ENCODE data around the gene PLA2G3. TPM values are rescaled to one million over a fixed set of nuclear protein-coding genes. Genes with fewer than 3 reads are reported as not detected.

The PLA2G3 gene
- total RNA-seq, 2 experiments from 2014 or later: not detected

DNA sequence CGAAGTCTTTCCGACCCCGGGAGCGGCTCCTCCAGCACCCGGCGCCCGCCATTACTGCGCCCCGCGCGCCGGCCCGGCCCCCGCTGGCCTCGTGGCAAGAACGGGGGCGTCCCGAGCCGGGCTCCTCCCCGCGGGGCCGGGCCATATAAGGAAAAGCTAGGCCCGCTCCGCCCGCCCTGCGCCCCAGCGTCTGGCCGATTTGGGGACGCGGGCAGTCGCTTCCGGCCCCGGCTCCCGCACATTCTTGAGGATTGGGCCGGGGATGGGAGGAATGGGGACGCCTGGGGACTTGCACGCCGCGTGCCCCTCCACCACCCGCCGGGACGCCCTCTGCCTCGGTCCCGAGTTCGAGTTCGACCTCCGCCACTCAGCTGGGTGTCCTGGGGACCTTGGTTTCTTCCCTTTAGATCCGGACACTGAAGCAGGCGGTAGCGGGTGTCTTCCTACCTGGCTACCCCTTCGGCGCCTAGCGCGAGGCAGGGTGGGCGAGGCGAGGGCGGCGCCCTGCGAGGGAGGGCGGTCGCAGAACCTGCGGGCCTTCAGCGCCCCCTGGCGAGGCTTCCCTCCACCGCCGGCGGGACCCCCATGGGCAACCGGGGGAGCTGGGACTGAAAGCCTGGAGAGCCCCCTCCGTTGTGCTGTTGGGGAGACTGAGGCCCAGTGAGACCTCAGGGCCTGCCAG, 55.4 kb downstream of the PLA2G3 start:
- no peaks in the 10 kb centered on the region for H3K27me3 Mint-ChIP-seq
- DNase-seq: peak; percentile 89
- H3K36me3 Mint-ChIP-seq (ENCODE audit: low read depth): peaks cover 2% of the 10 kb centered on the region
- peaks cover 35% of the 10 kb centered on the region for H3K4me1 Mint-ChIP-seq
- POLR2A ChIA-PET: interaction anchor here (0.8 kb wide), 1 partner anchor 116 kb away, joined by 3 read pairs; the partner anchor contains the start of genes MORC2 and TUG1
- no peaks in the 10 kb centered on the region for H3K9me3 Mint-ChIP-seq
- H3K4me3 Mint-ChIP-seq: peak overlapping the region; percentile 76
- H3K27ac Mint-ChIP-seq: peak overlapping the region; percentile 86
- CTCF ChIA-PET: interaction anchor here (0.9 to 2.8 kb wide), 21 partner anchors 10 to 447 kb away, joined by 3 to 32 read pairs (median 4); partner anchors contain the start of genes DUSP18, LIMK2, MORC2 and SELENOM

Small RNAs within 50 kb of the gene (microRNA-seq; reads per million reads assigned to microRNA genes)
- 4.4 reads per million, percentile 24 among the genes with 10 or more reads in this experiment for gene MIR3928 (ENCODE audit: borderline microRNAs expressed, borderline replicate concordance)

Other genes starting within 250 kb of the PLA2G3 start
- 10 to 100 TPM; 39.2 to 49.4 TPM for gene MORC2, start 171.7 kb downstream of the PLA2G3 start, total RNA-seq
- gene TUG1, start 171.2 kb downstream of the PLA2G3 start, total RNA-seq: 10 to 100 TPM; 84.8 to 98.2 TPM
- 10 to 100 TPM; 46.1 to 51.6 TPM for gene SMTN, start 59.2 kb downstream of the PLA2G3 start, total RNA-seq
- 1 to 10 TPM; 2.1 to 2.2 TPM for gene SELENOM, start 32.9 kb downstream of the PLA2G3 start, total RNA-seq
- gene INPP5J, start 17.5 kb downstream of the PLA2G3 start, total RNA-seq: not detected
- gene RNF185, start 19.7 kb upstream of the PLA2G3 start, total RNA-seq: 10 to 100 TPM; 19.7 to 20.4 TPM
- gene LIMK2, start 71.8 kb upstream of the PLA2G3 start, total RNA-seq: 10 to 100 TPM; 48.6 to 54.5 TPM
- 10 to 100 TPM; 56.0 to 63.0 TPM for gene PIK3IP1, start 152.0 kb upstream of the PLA2G3 start, total RNA-seq
- 10 to 100 TPM; 31.6 to 32.7 TPM for gene PATZ1, start 205.8 kb upstream of the PLA2G3 start, total RNA-seq

All from activated CD4-positive, alpha-beta T cell treated with anti-CD3 and anti-CD28 coated beads, Interleukin-2, amount 10 ng/mL, durations not matched to agents 7 days and 5 days (primary cell).